K562 (cell line): ENCODE results near the gene GLTP. TPM values are rescaled to one million over a fixed set of nuclear protein-coding genes. Genes with fewer than 3 reads are reported as not detected.

Source experiments
- ATAC-seq: fragments of 200-7000 bp; cut with Tn5 transposase; 3 replicates; pipeline ENCODE4 v1.9.1; 2020; ENCODE audit warnings: moderate library complexity
- BruUV-seq: library from RNA; stranded (reverse); fragments of 400-500 nt; replicated peaks from 2 replicates; lab custom pipeline; 2021; lab: Mats Ljungman, UMichigan
- CTCF ChIA-PET: fragments of 300-600 bp; formaldehyde crosslinking; extraction: SDS; loops from one replicate; lab custom pipeline; 2021; ENCODE audit warnings: low intra/inter-chr PET ratio; lab: Yijun Ruan, JAX
- POLR2A ChIA-PET: fragments of 300-600, 350-650 bp; sonication (Branson Sonifier 250); formaldehyde crosslinking; extraction: SDS; loops from one replicate; lab custom pipeline; 2021; ENCODE audit warnings: antibody characterized with exemption, inconsistent platforms; lab: Yijun Ruan, JAX
- DNase-seq, 4 experiments: peaks; one replicate each; pipeline versions ENCODE4 v3.0.0 to v3.0.0-alpha.2; 2011 to 2018; ENCODE audit warnings: low spot score in 3 of 4, mixed read lengths in 3 of 4; ENCODE audit errors: extremely low read depth in 1 of 4
- FAIRE-seq: peaks from 2 replicates; lab custom pipeline; 2011; peaks lifted over from hg19 to GRCh38; lab: Jason Lieb, UNC
- H2AFZ ChIP-seq: 2 replicates; pipeline ENCODE4 v1.6.0; 2011; ENCODE audit warnings: low read depth, low read length, control low read depth, inconsistent platforms
- H3K27ac ChIP-seq: fragments of 200-600 bp; 3 replicates; pipeline ENCODE4 v1.8.0; 2011; ENCODE audit warnings: low read depth, mild to moderate bottlenecking, control low read depth, inconsistent platforms, low read length, moderate library complexity, mixed read lengths; ENCODE audit errors: extremely low read depth
- H3K27me3 ChIP-seq, 2 experiments: fragments of 300-600 bp in 1 of 2; 2 replicates in 1 of 2; 3 replicates in 1 of 2; pipeline versions ENCODE4 v1.6.0 to v1.8.0; 2011; ENCODE audit warnings: inconsistent platforms in 2 of 2, low read length in 2 of 2, mild to moderate bottlenecking in 1 of 2, mixed read lengths in 1 of 2, moderate library complexity in 1 of 2; ENCODE audit not compliant: control insufficient read depth in 2 of 2, insufficient read depth in 2 of 2
- H3K36me3 ChIP-seq: fragments of 300-600 bp; 3 replicates; pipeline ENCODE4 v1.8.0; 2011; ENCODE audit warnings: mild to moderate bottlenecking, low read length, inconsistent platforms; ENCODE audit not compliant: control insufficient read depth, insufficient read depth
- H3K4me1 ChIP-seq, 2 experiments: fragments of 200-600 bp in 1 of 2; replicated peaks in 1 of 2; 2 replicates in 1 of 2; 3 replicates in 1 of 2; pipeline versions ENCODE4 v1.5.1 to v1.8.0; 2011; ENCODE audit warnings: inconsistent platforms in 2 of 2, low read length in 2 of 2, mild to moderate bottlenecking in 1 of 2, mixed read lengths in 1 of 2, moderate library complexity in 1 of 2; ENCODE audit not compliant: control insufficient read depth in 2 of 2, insufficient read depth in 2 of 2
- H3K4me2 ChIP-seq: 2 replicates; pipeline ENCODE4 v1.6.1; 2011; ENCODE audit warnings: low read length, control low read depth, inconsistent platforms, mixed read lengths; ENCODE audit not compliant: insufficient read depth
- H3K4me3 ChIP-seq: fragments of 200-600 bp; sonication (generic), shearing (Covaris generic); 2 replicates; pipeline ENCODE4 v1.5.1; 2016; ENCODE audit warnings: control low read depth, inconsistent platforms
- H3K79me2 ChIP-seq: fragments of 200-600 bp; 3 replicates; pipeline ENCODE4 v1.8.0; 2011; ENCODE audit warnings: low read length, inconsistent platforms; ENCODE audit not compliant: control insufficient read depth, insufficient read depth
- H3K9ac ChIP-seq, 2 experiments: 2 replicates each; pipeline versions ENCODE4 v1.6.0 to v1.6.1; 2011; ENCODE audit warnings: low read depth in 2 of 2, low read length in 2 of 2, control low read depth in 1 of 2, inconsistent platforms in 1 of 2, mild to moderate bottlenecking in 1 of 2, mixed read lengths in 1 of 2; ENCODE audit not compliant: insufficient read depth in 1 of 2
- H3K9me1 ChIP-seq: one replicate; pipeline ENCODE4 v1.6.0; 2011; ENCODE audit warnings: inconsistent platforms, mild to moderate bottlenecking, low read length, moderate library complexity; ENCODE audit not compliant: control insufficient read depth, insufficient read depth
- H3K9me3 ChIP-seq: replicated peaks from 2 replicates; pipeline ENCODE4 v1.5.1; 2011; ENCODE audit warnings: low read depth, low read length, inconsistent platforms; ENCODE audit not compliant: control insufficient read depth, insufficient read depth
- H4K20me1 ChIP-seq: replicated peaks from 2 replicates; pipeline ENCODE4 v1.6.1; 2011; ENCODE audit warnings: low read length, inconsistent platforms, mixed read lengths; ENCODE audit not compliant: control insufficient read depth, insufficient read depth
- BACH1 ChIP-seq: fragments of 200-800 bp; sonication (Bioruptor generic); IDR thresholded peaks from 2 replicates; pipeline ENCODE4 v1.6.1; 2016; ENCODE audit warnings: missing genetic modification characterization, missing compliant biosample characterization
- CBFB ChIP-seq: sonication (generic); formaldehyde crosslinking; IDR thresholded peaks from 2 replicates; pipeline ENCODE4 v1.4.0; 2020; ENCODE audit warnings: mild to moderate bottlenecking, missing genetic modification reagents
- CBX1 ChIP-seq: sonication (generic); IDR thresholded peaks from 2 replicates; pipeline ENCODE4 v1.6.1; 2016; ENCODE audit warnings: antibody characterized with exemption, low read depth, mild to moderate bottlenecking
- RBFOX2 ChIP-seq: fragments of 200-400 bp; formaldehyde crosslinking; IDR thresholded peaks from 2 replicates; pipeline ENCODE4 v1.6.1; 2017; ENCODE audit warnings: low read depth, mild to moderate bottlenecking, low read length, moderate library complexity
- ZNF76 ChIP-seq: fragments of 250-450 bp; sonication (Bioruptor Pico); IDR thresholded peaks from 2 replicates; pipeline ENCODE4 v1.4.0; 2020; ENCODE audit warnings: mild to moderate bottlenecking, moderate library complexity, borderline replicate concordance
- WGBS: fragments of 100-300 bp; shearing (Covaris generic); methylation state at CpG from one replicate; pipeline ENCODE4 v1.1.6; 2016; ENCODE audit warnings: low coverage, mixed read lengths; ENCODE audit not compliant: insufficient coverage; ENCODE audit errors: missing lambda C conversion rate; 5-methylcytosine and 5-hydroxymethylcytosine counted together
- in situ Hi-C: fragments of 300-500 bp; cut with MboI; formaldehyde crosslinking; loops from 4 replicates; pipeline ENCODE4 v1.15.0; 2018; ENCODE audit warnings: inconsistent platforms, mixed read lengths
- intact Hi-C: fragments of 100-400 bp; cut with micrococcal nuclease; formaldehyde crosslinking; loops from 2 replicates; pipeline ENCODE4 v1.14.2; 2022
- polyA plus RNA-seq, 8 experiments: library from polyadenylated mRNA; depleted of rRNA in 4 of 8; stranded (reverse) in 5 of 8; unstranded in 3 of 8; fragments of >200 nt; fragmentation: Nextera tagmentation in 2 of 8; fragmentation: Illumina TruSeq in 1 of 8; extraction: Ambion mirVana in 2 of 8; extraction: Trizol in 1 of 8; gene quantifications; 2 replicates each; pipeline versions ENCODE4 v1.2.1 to v1.2.3, GENCODE V29; 2011 to 2014; ENCODE audit warnings: inconsistent platforms in 1 of 8, missing spikeins in 1 of 8
- total RNA-seq, 7 experiments: library from RNA; depleted of rRNA in 6 of 7; stranded (reverse); fragments of >200 nt in 6 of 7; fragmentation: Illumina TruSeq in 2 of 7; extraction: Trizol in 2 of 7; gene quantifications; 2 replicates each; pipeline versions ENCODE4 v1.2.1 to v1.2.3, GENCODE V29; 2011 to 2021; ENCODE audit warnings: low replicate concordance in 1 of 7

GLTP gene
- total and polyA plus RNA-seq, 9 of the 15 experiments (the other 6 are each of a cell fraction or from before 2014, with no cell fraction given) = 4.4 to 8.3 (median 6.1) TPM

GRCh38 chr12:109915171-109916040, 35.1 kb upstream of the GLTP start:
- in situ Hi-C loops = no loop called here
- POLR2A ChIA-PET = interaction anchor here (0.6 to 0.7 kb wide), 2 partner anchors 29 to 1259 kb away, joined by 3 read pairs; no protein-coding TSS in a partner anchor
- peaks cover 81% of the 10 kb centered on the region; the same call in 2 of the 3 replicates for H3K36me3 ChIP-seq
- no peak overlapping the region for H3K27ac ChIP-seq
- H3K27me3 ChIP-seq = no peaks in the 10 kb centered on the region
- no peak for DNase-seq
- 0 out of 2 replicates have a peak, but pooled peaks cover 3% of the 10 kb centered on the region for H4K20me1 ChIP-seq
- TF ChIP-seq BACH1 (tag) (no peak), RBFOX2 (no peak), ZNF76 (no peak), CBX1 (no peak), CBFB (CRISPR knock-in tag) (no peak)
- TF ChIP-seq, all 486 proteins: peak for 0
- BruUV-seq = no TSS peak
- peaks cover 0 to 3% of the 10 kb centered on the region in 2 experiments; a peak in 1 of 5 replicates for H3K4me1 ChIP-seq
- CTCF ChIA-PET = no interaction called here
- H3K4me3 ChIP-seq = no peak overlapping the region
- no peak overlapping the region for H3K4me2 ChIP-seq
- H3K9me1 ChIP-seq = no peaks in the 10 kb centered on the region
- intact Hi-C loops = no loop called here
- FAIRE-seq (no peak), ATAC-seq (no peak)
- no peak overlapping the region for H2AFZ ChIP-seq
- H3K79me2 ChIP-seq = no peaks in the 10 kb centered on the region
- H3K9ac ChIP-seq = no peak overlapping the region; a peak in 1 of 4 replicates
- H3K9me3 ChIP-seq = no peaks in the 10 kb centered on the region
- 91% methylated on average over 24 of the region's 26 CpGs for WGBS
